RWPE1 (cell line): ENCODE results near the gene CSPG4.

Experiments used
- CTCF ChIA-PET: fragments of 350-600 bp; sonication (Branson Sonifier 250); formaldehyde crosslinking; extraction: SDS; loops from one replicate; lab custom pipeline; 2021; lab: Yijun Ruan, JAX
- POLR2A ChIA-PET: fragments of 400-600 bp; formaldehyde crosslinking; extraction: SDS; loops from one replicate; lab custom pipeline; 2020; ENCODE audit warnings: antibody characterized with exemption; ENCODE audit not compliant: low non-redundant PET; lab: Yijun Ruan, JAX
- DNase-seq: peaks from one replicate; pipeline ENCODE4 v3.0.0; 2012; ENCODE audit warnings: low spot score
- H3K27ac ChIP-seq: fragments of 450-650 bp; 2 replicates; pipeline ENCODE4 v1.5.1; 2017
- CTCF ChIP-seq: fragments of 450-650 bp; conservative IDR thresholded peaks from 2 replicates; pipeline ENCODE4 v1.5.1; 2017; ENCODE audit warnings: low read depth, mild to moderate bottlenecking

Gene CSPG4

DNA sequence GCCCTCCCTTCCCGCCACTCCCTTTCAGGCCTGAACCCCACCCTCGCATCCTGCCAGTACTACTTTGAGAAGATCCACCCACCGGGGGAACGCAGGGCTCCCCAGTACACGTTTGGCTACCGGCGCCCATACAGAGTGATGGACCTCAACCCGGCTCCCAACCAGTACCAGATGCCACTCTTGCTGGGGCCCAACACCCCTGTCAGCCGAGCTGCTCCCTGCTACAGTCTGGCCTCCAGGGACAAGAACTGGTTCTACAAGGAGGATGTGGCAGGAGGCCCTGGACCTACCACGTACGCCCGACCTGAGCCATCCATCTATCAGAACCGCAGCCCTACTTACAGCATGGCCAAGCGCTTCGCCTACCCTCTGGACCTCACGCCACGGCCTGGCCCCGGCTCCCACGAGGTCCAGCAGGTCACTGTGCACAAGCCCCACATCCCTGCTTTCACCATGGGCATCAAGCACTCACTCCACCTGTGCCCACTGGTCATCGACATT lies 14.4 kb upstream of the CSPG4 start:
- CTCF ChIA-PET = no interaction called here

DNA sequence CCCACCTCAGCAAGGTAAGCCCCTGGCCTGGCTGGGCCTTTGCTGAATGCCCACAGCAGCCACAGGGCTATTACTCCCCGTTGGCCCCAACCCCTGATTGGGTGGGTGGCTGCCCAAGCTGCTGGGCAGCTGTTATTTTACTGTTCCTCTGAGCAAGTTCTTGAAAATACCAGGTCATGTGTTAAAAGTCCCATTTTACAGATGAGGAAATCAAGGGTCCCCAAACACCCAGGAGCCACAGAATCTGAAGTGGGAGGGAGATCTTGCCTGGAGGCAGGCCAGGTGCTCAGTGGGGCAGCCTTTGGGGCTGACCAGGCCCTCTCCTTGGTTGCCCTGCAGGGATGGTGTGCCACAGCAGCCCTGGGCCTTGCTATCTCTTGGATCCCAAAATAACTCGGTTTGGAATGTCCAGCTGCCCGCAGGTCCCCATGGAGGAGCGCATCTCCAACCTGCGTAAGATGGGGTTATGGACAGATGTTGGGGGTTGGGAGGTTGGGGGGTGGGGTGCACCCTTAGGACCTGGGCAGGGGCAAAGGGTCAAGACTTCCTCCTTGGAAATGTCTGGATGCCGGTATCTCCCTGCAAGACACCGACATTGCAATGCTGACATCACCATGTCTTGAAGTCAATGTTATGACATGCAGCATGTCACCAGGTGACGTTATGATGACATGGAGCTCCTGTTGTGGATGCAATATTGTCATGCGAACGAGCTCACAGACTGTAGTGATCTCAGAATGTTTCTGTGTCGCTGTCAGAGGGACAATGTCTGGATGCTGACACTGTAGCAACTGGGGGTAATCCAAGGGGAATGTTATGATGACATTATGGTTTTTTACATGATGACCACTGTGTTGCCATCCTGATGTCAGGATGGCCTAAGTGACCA lies 13.3 kb upstream of the CSPG4 start:
- H3K27ac ChIP-seq = peak overlapping the region; percentile 32; the same call in 1 of the 2 replicates
- CTCF ChIA-PET = no interaction called here
- DNase-seq = no peak
- POLR2A ChIA-PET = no interaction called here
- no peak for TF ChIP-seq CTCF

More for the DNA sequence above, 14.4 kb upstream of the CSPG4 start:
- POLR2A ChIA-PET = no interaction called here
- DNase-seq = no peak
- peak overlapping the region; percentile 17 for H3K27ac ChIP-seq
- no peak for TF ChIP-seq CTCF

DNA sequence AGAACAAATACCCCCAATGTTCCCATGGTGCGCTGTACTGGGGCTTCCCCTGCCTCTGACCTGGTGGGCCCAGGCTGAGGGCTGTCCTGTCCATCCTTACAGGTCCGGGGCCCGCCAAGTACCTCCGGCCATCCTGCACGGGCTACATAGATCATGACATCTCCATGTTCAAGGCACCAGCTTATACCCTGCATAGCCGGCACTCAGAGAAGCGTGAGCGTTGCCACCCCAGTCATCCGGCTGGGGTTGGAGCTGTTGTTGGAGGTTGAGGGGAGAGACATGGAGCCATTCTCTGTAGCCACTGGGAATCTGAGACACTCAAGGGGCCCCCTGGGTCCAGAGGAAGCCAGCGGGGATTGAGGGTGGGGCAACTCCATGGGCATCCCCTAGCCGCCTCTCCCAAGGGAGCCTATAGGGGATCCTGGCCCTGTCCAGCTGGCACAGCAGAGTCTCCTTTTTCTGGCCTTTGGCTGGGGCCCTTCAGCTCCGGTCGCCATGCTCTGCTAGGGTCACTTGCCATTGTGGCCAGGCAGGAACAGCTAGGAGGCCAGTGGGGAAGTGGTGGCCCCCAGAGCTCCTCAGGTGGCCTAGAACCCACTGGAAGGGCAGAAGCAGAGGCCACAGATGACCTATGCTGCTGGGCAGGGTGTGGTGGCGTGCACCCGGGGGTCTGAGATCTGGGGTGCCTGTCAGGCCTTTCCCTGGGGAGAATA lies 12.5 kb upstream of the CSPG4 start:
- TF ChIP-seq CTCF = no peak
- no peak for DNase-seq
- CTCF ChIA-PET = interaction anchor here (0.6 kb wide), 1 partner anchor 51 kb away, joined by 3 read pairs; no protein-coding TSS in a partner anchor
- H3K27ac ChIP-seq = peak overlapping the region; percentile 32
- POLR2A ChIA-PET = no interaction called here

DNA sequence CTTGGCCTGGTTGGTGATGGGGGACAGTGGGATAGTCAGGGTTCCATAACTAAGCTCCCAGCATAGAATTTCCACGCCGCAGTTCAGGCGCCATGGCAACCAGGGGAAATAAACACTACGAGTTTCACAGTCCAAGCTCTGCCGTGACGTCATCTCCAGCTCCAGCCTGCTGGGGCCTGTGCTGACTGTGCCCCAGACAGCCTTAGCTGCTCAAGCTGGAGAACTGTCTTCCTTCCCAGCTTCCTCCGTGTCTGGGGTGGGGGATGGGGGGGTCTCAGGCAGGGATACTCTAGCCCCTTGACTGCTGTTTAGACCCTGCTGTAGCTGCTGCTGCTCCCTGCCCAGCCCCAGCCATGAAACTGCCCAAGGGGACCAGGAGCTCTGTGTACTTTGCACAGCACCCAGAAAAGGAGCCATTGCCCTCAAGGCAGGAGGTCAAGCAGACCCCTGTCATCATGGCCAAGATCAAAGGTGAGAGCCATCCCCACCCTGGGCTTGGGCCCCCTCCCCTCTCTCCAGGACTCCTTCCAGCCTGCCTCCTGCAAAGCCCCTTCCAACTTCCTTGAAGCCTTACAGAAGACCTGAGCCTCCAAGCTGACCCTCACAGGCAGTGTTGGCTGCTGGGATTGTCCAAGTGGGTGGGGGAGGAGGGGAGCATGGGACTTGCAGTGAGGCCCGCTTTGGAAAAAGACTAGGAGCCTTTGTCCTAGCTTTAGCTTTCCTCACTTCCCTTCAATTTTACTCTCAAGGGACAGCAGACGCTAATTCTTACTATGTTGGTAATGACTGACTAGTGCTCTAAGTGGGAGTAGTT lies 11.4 kb upstream of the CSPG4 start:
- H3K27ac ChIP-seq = peak overlapping the region; percentile 85
- ChIA-PET POLR2A (interaction anchor here (0.6 to 1.2 kb wide), 4 partner anchors 49 to 270 kb away, joined by 3 to 11 read pairs (median 4); no protein-coding TSS in a partner anchor), CTCF (interaction anchor here (0.7 to 1.7 kb wide), 3 partner anchors 9 to 145 kb away, joined by 3 to 13 read pairs (median 5); partner anchors contain the start of gene PTPN9)
- peak; percentile 97 for DNase-seq
- no peak for TF ChIP-seq CTCF

DNA sequence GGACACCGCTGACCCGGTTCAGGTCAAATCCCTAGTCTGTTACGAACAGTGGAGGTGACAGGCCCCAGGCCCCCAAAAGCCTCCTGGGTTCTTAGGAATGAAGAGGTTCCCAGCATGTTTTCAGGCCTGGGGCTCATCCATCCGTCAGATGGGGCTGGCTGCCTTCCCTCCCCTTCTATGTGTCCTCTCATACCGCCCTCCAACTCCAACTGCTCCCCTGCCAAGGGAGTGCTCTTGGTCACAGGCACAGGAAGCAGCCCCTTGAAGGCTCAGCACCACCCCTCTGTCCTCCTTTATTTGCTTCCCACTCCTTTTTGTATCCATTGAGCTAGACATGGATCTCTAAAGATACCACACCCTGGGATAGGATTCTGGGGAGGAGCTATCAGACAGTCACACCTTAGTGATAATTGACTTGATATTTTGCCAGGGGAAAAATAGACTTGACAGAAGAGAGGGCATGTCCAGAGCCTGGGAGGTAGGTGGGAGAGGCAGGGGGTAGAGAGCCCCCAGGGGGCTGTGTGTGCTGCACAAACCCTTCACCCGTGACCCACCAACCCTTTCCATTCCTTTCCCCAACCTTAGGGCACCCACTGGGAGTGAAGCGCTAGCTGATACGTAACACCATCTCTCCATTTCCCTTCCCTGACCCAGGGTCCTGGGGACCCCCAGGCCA lies 10.7 kb upstream of the CSPG4 start:
- DNase-seq = peak; percentile 72
- ChIA-PET CTCF (interaction anchor here (0.7 to 1.7 kb wide), 3 partner anchors 10 to 144 kb away, joined by 3 to 13 read pairs (median 5); partner anchors contain the start of gene PTPN9), POLR2A (interaction anchor here (0.6 to 1.2 kb wide), 5 partner anchors 49 to 1069 kb away, joined by 3 to 11 read pairs (median 4); no protein-coding TSS in a partner anchor)
- H3K27ac ChIP-seq = peak overlapping the region; percentile 85
- TF ChIP-seq CTCF = no peak
